Fibroblast of mammary gland (primary cell): ENCODE results near the gene AIF1.
"Not testable (repeated sequence)": the region's sequence is repeated elsewhere in the genome, so short reads cannot be mapped to it uniquely, and the experiment has no call there.

Experiments
- DNase-seq: peaks from one replicate; pipeline ENCODE4 v3.0.0-alpha.2; 2010; ENCODE audit warnings: low read depth
- H3K4me3 ChIP-seq: 2 replicates; pipeline ENCODE4 v1.5.1; 2011; ENCODE audit warnings: low read depth, mild to moderate bottlenecking, low read length, moderate library complexity; ENCODE audit not compliant: control insufficient read depth
- TF ChIP-seq, protein P1 (sequence below): conservative IDR thresholded peaks from 2 replicates; pipeline ENCODE4 v1.5.1; 2011; ENCODE audit warnings: low read depth, low read length, inconsistent platforms; ENCODE audit not compliant: control insufficient read depth, insufficient read depth

The AIF1 gene

DNA sequence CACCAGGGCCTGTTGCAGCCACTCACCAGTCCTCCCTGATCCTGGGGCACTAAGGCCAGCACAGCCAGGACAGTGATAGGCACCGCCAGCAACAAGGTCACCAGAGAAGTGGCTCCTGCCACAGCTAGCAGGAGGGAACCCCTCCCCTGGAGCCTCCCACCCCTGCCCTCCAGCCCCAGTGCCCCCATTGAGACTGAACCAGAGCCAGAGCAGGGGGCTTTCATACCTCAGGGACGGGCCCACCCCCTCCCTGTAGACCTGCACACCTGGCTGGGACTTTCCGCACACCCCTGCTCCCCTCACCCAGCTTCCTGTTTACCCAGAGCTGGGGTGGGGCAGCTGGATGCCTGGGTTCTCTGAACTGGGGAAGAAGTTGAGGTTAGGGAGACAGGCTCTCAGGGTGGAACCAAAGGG is 32.8 kb upstream of the AIF1 start, which contains the start of gene LTB:
LTB (minus strand) TSS at position 195 of the 414 bp plus-strand sequence; CDS start at position 188, 7 bp downstream.
- TF ChIP-seq, protein P1, sequence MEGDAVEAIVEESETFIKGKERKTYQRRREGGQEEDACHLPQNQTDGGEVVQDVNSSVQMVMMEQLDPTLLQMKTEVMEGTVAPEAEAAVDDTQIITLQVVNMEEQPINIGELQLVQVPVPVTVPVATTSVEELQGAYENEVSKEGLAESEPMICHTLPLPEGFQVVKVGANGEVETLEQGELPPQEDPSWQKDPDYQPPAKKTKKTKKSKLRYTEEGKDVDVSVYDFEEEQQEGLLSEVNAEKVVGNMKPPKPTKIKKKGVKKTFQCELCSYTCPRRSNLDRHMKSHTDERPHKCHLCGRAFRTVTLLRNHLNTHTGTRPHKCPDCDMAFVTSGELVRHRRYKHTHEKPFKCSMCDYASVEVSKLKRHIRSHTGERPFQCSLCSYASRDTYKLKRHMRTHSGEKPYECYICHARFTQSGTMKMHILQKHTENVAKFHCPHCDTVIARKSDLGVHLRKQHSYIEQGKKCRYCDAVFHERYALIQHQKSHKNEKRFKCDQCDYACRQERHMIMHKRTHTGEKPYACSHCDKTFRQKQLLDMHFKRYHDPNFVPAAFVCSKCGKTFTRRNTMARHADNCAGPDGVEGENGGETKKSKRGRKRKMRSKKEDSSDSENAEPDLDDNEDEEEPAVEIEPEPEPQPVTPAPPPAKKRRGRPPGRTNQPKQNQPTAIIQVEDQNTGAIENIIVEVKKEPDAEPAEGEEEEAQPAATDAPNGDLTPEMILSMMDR = no peak
- peak within 1 kb of the TSS; percentile 83 for H3K4me3 ChIP-seq
- no peak for DNase-seq

DNA sequence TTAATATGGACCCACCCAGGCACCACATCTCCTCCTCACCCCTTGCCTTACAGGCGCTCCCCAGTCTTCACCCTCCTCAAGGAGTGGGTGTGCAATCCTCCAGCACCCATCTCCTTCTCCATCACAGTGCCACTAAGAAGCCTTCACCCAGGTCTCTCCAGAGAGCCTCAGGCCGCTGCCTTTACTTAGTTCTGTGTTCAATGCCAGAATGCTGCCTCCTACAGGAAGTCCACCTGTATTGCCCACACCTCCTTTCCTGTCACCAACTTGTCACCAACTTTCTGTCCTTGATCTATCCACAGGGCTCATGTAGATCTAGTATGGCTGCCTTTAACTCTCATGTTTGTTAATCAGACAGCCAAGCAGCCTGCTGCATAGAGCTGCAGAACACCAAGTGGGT is 29.5 kb upstream of the AIF1 start:
- DNase-seq = peak; percentile 19
- TF ChIP-seq, protein P1 = peak; percentile 44
- H3K4me3 ChIP-seq = no peak overlapping the region

DNA sequence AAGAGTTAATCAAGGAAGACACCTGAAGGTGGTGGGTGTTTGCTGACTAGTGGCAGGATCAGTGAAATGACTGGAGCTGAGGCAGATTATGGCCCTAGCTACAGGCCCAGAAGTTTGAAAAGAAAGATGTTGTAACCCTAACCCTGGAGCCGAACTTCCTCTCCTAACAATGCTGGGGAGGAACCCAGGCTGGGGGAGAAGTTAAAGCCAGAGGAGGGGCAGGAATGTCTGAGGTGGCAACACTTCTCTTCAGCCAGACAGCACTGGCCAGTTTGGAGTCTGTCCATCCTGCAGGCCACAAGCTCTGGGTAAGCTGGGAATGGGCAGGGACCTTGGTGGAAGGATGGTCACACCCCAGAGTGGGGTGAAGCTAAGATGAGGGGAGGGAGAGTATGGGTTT is 29.0 kb upstream of the AIF1 start, which contains the start of gene LST1:
LST1 (plus strand) TSS at position 270 of the 400 bp plus-strand sequence. CDS start 1,023 bp downstream, outside the sequence.
- TF ChIP-seq, protein P1 = no peak
- no peak within 1 kb of the TSS for H3K4me3 ChIP-seq
- no peak for DNase-seq

DNA sequence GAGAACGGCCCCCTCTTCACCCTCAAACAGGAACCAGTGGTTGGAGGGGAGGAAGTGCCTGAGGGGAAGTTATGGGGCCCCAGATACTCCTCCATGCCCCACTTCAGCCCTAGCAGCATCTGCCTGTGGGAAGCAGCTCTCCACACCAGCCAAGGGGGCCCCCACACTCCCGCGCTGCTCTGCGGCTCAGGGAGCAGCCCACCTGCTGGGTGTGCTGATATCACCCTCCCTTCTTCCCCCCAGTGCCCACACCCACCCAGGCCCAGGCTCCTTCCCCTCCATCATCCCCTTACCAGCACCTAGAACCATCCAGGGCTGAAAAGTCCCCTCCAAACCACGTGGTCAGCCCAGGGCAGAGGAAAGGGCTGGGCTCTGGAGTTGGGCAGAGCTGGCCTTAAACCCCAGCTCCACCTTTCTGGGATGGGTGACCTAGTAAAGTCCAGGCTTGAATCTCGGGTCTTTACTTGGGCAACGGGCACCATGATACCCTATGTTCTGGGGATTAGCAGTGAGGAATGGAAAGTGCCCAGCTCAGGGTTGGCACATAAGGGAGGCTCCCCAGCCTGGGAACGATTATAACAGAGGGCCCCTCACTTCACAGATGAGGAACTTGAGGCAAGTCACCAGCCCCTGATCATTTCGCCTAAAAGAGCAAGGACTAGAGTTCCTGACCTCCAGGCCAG is 28.3 kb upstream of the AIF1 start:
- TF ChIP-seq, protein P1 = no peak
- DNase-seq = no peak
- no peak overlapping the region for H3K4me3 ChIP-seq

DNA sequence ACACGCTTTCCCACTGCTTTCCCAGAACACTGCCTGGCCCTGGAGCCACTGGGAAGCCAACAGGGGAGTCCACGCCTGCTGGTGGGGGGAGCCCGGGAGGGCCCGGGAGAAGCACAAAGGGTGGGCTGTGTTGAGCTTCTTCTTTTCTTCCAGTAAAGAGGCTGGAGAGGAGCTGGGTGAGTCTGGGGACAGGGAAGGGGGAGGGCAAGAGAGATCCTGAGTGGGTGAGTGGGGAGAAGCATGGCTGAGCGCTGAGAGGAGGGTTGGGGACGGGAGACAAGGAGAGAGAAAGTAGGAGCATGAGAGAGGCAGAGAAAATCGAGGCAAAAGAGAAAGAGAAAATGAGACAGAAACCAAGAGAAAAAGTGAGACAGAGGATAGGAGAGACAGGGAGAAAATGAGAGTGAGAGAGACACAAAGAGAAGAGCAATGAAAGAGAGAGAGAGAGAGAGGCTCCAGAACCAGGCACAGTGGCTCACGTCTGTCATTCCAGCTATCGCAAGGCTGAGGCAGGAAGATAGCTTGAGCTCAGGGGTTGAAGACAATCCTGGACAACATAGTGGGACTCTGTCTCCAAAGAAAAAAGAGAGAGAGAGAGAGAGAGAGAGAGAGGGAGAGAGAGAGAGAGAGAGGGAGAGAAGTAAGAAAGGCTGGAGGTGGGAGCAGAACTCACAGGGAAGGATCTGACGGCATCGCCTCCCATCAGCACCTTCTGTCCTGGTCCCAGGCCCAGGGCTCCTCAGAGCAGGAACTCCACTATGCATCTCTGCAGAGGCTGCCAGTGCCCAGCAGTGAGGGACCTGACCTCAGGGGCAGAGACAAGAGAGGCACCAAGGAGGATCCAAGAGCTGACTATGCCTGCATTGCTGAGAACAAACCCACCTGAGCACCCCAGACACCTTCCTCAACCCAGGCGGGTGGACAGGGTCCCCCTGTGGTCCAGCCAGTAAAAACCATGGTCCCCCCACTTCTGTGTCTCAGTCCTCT is 26.9 kb upstream of the AIF1 start:
- H3K4me3 ChIP-seq = no peak overlapping the region
- TF ChIP-seq, protein P1 = no peak
- no peak for DNase-seq

DNA sequence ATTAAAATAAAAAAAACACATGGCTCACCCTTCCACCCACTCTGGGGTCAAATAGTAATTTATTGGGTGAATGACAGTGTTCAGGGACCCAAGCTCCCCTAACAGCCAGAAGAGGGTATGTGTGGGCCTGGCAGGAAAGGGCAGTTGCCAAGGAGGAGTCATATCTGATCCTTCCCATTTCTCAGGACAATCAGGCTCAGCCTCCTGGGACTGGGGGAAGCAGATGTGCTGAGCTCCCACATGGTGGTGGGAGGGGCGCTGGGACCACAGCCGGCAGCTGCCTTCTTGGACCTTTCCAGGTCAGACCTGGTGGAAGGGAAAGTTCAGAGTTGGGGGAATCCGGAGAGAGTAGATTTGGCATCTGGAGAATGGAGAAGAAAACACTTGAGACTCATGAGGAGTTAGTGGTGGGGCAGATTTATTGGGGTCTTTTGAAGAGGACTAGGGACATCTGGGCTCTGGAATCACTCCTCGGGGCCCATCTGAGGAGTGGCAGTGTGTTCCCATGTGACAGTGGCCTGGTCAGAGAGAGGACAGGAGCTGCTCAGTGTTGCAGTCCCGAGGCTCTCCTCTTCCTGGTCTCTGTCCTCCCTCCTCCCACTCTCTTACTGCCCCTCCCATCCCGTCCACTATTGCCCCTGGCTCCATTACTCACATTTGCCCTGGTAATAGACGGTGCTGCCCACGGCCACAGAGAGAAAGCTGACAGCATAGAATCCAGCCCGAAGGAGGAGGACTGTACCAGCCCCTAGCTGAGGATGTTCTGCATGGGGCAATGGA is 26.0 kb upstream of the AIF1 start:
- no peak overlapping the region for H3K4me3 ChIP-seq
- peak; percentile 25 for DNase-seq
- TF ChIP-seq, protein P1 = no peak

DNA sequence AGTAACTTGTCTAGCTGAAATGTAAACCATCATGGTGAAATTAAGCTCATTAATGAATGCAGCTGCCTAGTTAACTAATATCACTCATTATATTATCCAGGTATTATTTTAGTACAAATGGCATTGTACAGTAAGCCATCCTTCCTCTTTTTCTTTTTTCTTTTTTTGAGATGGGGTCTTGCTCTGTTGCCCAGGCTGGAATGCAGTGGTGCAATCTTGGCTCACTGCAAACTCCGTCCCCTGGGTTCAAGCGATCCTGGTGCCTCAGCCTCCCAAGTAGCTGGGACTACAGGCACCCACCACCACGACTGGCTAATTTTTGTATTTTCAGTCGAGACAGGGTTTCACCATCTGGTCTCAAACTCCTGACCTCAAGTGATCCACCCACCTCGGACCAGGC is 24.3 kb upstream of the AIF1 start:
- not testable (repeated sequence) for DNase-seq

More for the DNA sequence above, 24.3 kb upstream of the AIF1 start:
- H3K4me3 ChIP-seq = not testable (repeated sequence)
